ENCODE measurements around the gene PANK4. TPM values are rescaled to one million over a fixed set of nuclear protein-coding genes. Genes with fewer than 3 reads are reported as not detected.
A peak's percentile ranks its signal among the peaks of the same experiment; 100 is the strongest.

Gene PANK4
- total and polyA plus RNA-seq, 10 of the 15 experiments (the other 5 are each of a cell fraction or from before 2014, with no cell fraction given), result 0.35 to 38.0 (median 18.6) TPM

DNA sequence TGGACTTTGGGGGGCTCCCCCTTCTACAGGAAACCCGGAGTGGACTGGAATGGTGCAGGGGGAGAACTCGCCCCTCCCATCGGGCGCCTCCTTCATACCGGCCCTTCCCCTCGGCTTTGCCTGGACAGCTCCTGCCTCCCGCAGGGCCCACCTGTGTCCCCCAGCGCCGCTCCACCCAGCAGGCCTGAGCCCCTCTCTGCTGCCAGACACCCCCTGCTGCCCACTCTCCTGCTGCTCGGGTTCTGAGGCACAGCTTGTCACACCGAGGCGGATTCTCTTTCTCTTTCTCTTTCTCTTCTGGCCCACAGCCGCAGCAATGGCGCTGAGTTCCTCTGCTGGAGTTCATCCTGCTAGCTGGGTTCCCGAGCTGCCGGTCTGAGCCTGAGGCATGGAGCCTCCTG is 29.9 kb upstream of the PANK4 start, which contains the start of gene TNFRSF14 (continued):
- TF ChIP-seq ZBTB33 (IDR thresholded peaks at IDR 0.05) (no peak), PAX5 (IDR thresholded peaks at IDR 0.05; ENCODE audit: borderline replicate concordance, low read depth, low read length) (no peak), STAT3 (IDR thresholded peaks at IDR 0.05; ENCODE audit: low read depth, low read length) (0 out of 2 replicates have a peak, but pooled peaks have one; percentile 16), ZNF24 (IDR thresholded peaks at IDR 0.05) (no peak), ZBTB4 (CRISPR knock-in tag; IDR thresholded peaks at IDR 0.05) (peak; percentile 52; the same call in 1 of the 2 replicates), YBX1 (IDR thresholded peaks at IDR 0.05) (no peak), CBX5 (IDR thresholded peaks at IDR 0.05; ENCODE audit: low read depth) (no peak), NBN (IDR thresholded peaks at IDR 0.05) (no peak), BHLHE40 (IDR thresholded peaks at IDR 0.05; ENCODE audit: borderline replicate concordance in 1 of 2, low read depth in 2 of 2, low read length in 1 of 2) (no peak), SMARCA5 (IDR thresholded peaks at IDR 0.05) (no peak), PML (IDR thresholded peaks at IDR 0.05; ENCODE audit: low read length) (no peak), MXI1 (IDR thresholded peaks at IDR 0.05; ENCODE audit: low read depth, low read length) (0 out of 2 replicates have a peak, but pooled peaks have one; percentile 28)
- TF ChIP-seq, protein P1, sequence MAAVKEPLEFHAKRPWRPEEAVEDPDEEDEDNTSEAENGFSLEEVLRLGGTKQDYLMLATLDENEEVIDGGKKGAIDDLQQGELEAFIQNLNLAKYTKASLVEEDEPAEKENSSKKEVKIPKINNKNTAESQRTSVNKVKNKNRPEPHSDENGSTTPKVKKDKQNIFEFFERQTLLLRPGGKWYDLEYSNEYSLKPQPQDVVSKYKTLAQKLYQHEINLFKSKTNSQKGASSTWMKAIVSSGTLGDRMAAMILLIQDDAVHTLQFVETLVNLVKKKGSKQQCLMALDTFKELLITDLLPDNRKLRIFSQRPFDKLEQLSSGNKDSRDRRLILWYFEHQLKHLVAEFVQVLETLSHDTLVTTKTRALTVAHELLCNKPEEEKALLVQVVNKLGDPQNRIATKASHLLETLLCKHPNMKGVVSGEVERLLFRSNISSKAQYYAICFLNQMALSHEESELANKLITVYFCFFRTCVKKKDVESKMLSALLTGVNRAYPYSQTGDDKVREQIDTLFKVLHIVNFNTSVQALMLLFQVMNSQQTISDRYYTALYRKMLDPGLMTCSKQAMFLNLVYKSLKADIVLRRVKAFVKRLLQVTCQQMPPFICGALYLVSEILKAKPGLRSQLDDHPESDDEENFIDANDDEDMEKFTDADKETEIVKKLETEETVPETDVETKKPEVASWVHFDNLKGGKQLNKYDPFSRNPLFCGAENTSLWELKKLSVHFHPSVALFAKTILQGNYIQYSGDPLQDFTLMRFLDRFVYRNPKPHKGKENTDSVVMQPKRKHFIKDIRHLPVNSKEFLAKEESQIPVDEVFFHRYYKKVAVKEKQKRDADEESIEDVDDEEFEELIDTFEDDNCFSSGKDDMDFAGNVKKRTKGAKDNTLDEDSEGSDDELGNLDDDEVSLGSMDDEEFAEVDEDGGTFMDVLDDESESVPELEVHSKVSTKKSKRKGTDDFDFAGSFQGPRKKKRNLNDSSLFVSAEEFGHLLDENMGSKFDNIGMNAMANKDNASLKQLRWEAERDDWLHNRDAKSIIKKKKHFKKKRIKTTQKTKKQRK (IDR thresholded peaks at IDR 0.05; ENCODE audit: low read depth, low read length), result no peak
- TF ChIP-seq, protein P2, sequence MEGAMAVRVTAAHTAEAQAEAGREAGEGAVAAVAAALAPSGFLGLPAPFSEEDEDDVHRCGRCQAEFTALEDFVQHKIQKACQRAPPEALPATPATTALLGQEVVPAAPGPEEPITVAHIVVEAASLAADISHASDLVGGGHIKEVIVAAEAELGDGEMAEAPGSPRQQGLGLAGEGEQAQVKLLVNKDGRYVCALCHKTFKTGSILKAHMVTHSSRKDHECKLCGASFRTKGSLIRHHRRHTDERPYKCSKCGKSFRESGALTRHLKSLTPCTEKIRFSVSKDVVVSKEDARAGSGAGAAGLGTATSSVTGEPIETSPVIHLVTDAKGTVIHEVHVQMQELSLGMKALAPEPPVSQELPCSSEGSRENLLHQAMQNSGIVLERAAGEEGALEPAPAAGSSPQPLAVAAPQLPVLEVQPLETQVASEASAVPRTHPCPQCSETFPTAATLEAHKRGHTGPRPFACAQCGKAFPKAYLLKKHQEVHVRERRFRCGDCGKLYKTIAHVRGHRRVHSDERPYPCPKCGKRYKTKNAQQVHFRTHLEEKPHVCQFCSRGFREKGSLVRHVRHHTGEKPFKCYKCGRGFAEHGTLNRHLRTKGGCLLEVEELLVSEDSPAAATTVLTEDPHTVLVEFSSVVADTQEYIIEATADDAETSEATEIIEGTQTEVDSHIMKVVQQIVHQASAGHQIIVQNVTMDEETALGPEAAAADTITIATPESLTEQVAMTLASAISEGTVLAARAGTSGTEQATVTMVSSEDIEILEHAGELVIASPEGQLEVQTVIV (IDR thresholded peaks at IDR 0.05; ENCODE audit: borderline replicate concordance, partially characterized antibody), result no peak
- TF ChIP-seq, protein P3, sequence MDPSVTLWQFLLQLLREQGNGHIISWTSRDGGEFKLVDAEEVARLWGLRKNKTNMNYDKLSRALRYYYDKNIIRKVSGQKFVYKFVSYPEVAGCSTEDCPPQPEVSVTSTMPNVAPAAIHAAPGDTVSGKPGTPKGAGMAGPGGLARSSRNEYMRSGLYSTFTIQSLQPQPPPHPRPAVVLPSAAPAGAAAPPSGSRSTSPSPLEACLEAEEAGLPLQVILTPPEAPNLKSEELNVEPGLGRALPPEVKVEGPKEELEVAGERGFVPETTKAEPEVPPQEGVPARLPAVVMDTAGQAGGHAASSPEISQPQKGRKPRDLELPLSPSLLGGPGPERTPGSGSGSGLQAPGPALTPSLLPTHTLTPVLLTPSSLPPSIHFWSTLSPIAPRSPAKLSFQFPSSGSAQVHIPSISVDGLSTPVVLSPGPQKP (IDR thresholded peaks at IDR 0.05; ENCODE audit: low read depth, low read length), result 0 out of 2 replicates have a peak, but pooled peaks have one; percentile 36
- TF ChIP-seq, protein P4, sequence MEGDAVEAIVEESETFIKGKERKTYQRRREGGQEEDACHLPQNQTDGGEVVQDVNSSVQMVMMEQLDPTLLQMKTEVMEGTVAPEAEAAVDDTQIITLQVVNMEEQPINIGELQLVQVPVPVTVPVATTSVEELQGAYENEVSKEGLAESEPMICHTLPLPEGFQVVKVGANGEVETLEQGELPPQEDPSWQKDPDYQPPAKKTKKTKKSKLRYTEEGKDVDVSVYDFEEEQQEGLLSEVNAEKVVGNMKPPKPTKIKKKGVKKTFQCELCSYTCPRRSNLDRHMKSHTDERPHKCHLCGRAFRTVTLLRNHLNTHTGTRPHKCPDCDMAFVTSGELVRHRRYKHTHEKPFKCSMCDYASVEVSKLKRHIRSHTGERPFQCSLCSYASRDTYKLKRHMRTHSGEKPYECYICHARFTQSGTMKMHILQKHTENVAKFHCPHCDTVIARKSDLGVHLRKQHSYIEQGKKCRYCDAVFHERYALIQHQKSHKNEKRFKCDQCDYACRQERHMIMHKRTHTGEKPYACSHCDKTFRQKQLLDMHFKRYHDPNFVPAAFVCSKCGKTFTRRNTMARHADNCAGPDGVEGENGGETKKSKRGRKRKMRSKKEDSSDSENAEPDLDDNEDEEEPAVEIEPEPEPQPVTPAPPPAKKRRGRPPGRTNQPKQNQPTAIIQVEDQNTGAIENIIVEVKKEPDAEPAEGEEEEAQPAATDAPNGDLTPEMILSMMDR (IDR thresholded peaks at IDR 0.05 in 2 of 3, conservative IDR thresholded peaks at IDR 0.05 in 1 of 3; ENCODE audit: control insufficient read depth in 2 of 3, extremely low read depth in 1 of 3, insufficient read depth in 1 of 3, low read depth in 3 of 3, low read length in 3 of 3), result peak in 2 of 3 experiments; percentile 12 to 13; a peak in 2 of 6 replicates

Measured in GM12878 (cell line).